Measurements from ENCODE around the gene CGREF1.
A peak's percentile ranks its signal among the peaks of the same experiment; 100 is the strongest.

CGREF1 gene

GRCh38 chr2:27083410-27084296 lies 35.3 kb downstream of the CGREF1 start:
- Histone ChIP-seq H3K27me3 (ENCODE audit: control insufficient read depth, low read length) (no peaks in the 10 kb centered on the region), H3K4me2 (ENCODE audit: low read length) (no peak overlapping the region), H3K9me2 (replicated peaks; ENCODE audit: control insufficient read depth, low read length) (no peaks in the 10 kb centered on the region), H3K27ac (ENCODE audit: low read depth, low read length) (no peak overlapping the region), H3K4me3 (ENCODE audit: low read length) (no peak overlapping the region), H3K79me2 (ENCODE audit: control insufficient read depth, low read length) (no peaks in the 10 kb centered on the region), H3K4me1 (ENCODE audit: control insufficient read depth, low read length) (peaks cover 42% of the 10 kb centered on the region), H3F3A (ENCODE audit: control insufficient read depth, insufficient read depth) (no peaks in the 10 kb centered on the region; the same call in 1 of the 2 replicates), H3K36me3 (ENCODE audit: control insufficient read depth, low read length) (no peaks in the 10 kb centered on the region), H3K9me3 (ENCODE audit: control insufficient read depth, insufficient read depth, low read length) (no peaks in the 10 kb centered on the region), H4K20me1 (ENCODE audit: control insufficient read depth, insufficient read depth, low read depth, low read length) (no peaks in the 10 kb centered on the region)
- TF ChIP-seq EZH2phosphoT487 (IDR thresholded peaks at IDR 0.05; ENCODE audit: borderline replicate concordance, low read length) (no peak), CTCF (IDR thresholded peaks at IDR 0.05; ENCODE audit: low read depth, low read length, poor library complexity, severe bottlenecking) (no peak)

DNA sequence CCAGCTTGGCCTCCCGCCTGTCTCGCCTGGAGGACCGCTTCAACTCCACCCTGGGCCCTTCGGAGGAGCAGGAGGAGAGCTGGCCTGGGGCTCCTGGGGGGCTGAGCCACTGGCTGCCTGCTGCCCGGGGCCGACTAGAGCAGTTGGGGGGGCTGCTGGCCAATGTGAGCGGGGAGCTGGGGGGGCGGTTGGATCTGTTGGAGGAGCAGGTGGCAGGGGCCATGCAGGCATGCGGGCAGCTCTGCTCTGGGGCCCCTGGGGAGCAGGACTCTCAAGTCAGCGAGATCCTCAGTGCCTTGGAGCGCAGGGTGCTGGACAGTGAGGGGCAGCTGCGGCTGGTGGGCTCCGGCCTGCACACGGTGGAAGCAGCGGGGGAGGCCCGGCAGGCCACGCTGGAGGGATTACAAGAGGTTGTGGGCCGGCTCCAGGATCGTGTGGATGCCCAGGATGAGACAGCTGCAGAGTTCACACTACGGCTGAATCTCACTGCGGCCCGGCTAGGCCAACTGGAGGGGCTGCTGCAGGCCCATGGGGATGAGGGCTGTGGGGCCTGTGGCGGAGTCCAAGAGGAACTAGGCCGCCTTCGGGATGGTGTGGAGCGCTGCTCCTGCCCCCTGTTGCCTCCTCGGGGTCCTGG lies 36.0 kb downstream of the CGREF1 start:
- Histone ChIP-seq H4K20me1 (ENCODE audit: control insufficient read depth, insufficient read depth, low read depth, low read length) (no peaks in the 10 kb centered on the region), H3K27me3 (ENCODE audit: control insufficient read depth, low read length) (no peaks in the 10 kb centered on the region), H3K9me2 (replicated peaks; ENCODE audit: control insufficient read depth, low read length) (no peaks in the 10 kb centered on the region), H3K4me1 (ENCODE audit: control insufficient read depth, low read length) (peaks cover 49% of the 10 kb centered on the region), H3K9me3 (ENCODE audit: control insufficient read depth, insufficient read depth, low read length) (no peaks in the 10 kb centered on the region), H3K4me2 (ENCODE audit: low read length) (no peak overlapping the region), H3K27ac (ENCODE audit: low read depth, low read length) (no peak overlapping the region), H3F3A (ENCODE audit: control insufficient read depth, insufficient read depth) (no peaks in the 10 kb centered on the region; the same call in 1 of the 2 replicates), H3K4me3 (ENCODE audit: low read length) (no peak overlapping the region), H3K36me3 (ENCODE audit: control insufficient read depth, low read length) (no peaks in the 10 kb centered on the region), H3K79me2 (ENCODE audit: control insufficient read depth, low read length) (no peaks in the 10 kb centered on the region)
- no peak for TF ChIP-seq EZH2phosphoT487 (IDR thresholded peaks at IDR 0.05; ENCODE audit: borderline replicate concordance, low read length)
- no peak for TF ChIP-seq CTCF (IDR thresholded peaks at IDR 0.05; ENCODE audit: low read depth, low read length, poor library complexity, severe bottlenecking)

- Histone ChIP-seq H3K9me3 (ENCODE audit: control insufficient read depth, insufficient read depth, low read length) (no peaks in the 10 kb centered on the region), H3K4me1 (ENCODE audit: control insufficient read depth, low read length) (peaks cover 50% of the 10 kb centered on the region), H4K20me1 (ENCODE audit: control insufficient read depth, insufficient read depth, low read depth, low read length) (no peaks in the 10 kb centered on the region), H3K79me2 (ENCODE audit: control insufficient read depth, low read length) (no peaks in the 10 kb centered on the region), H3K36me3 (ENCODE audit: control insufficient read depth, low read length) (no peaks in the 10 kb centered on the region), H3F3A (ENCODE audit: control insufficient read depth, insufficient read depth) (no peaks in the 10 kb centered on the region; the same call in 1 of the 2 replicates), H3K4me2 (ENCODE audit: low read length) (peak overlapping the region; percentile 93), H3K27ac (ENCODE audit: low read depth, low read length) (peak overlapping the region; percentile 76), H3K27me3 (ENCODE audit: control insufficient read depth, low read length) (no peaks in the 10 kb centered on the region), H3K9me2 (replicated peaks; ENCODE audit: control insufficient read depth, low read length) (no peaks in the 10 kb centered on the region), H3K4me3 (ENCODE audit: low read length) (peak overlapping the region; percentile 70)
- no peak for TF ChIP-seq EZH2phosphoT487 (IDR thresholded peaks at IDR 0.05; ENCODE audit: borderline replicate concordance, low read length)
- no peak for TF ChIP-seq CTCF (IDR thresholded peaks at IDR 0.05; ENCODE audit: low read depth, low read length, poor library complexity, severe bottlenecking)
Observed at GRCh38 chr2:27081984-27082772, 36.8 kb downstream of the CGREF1 start.
